Suprapubic skin (tissue), 4 donors: ENCODE results near the gene FAM53A.

Source experiments
- CTCF ChIP-seq, 2 donors: fragments of 200-600 bp in 1 of 2; fragments of 450-650 bp in 1 of 2; sonication (generic) in 1 of 2; IDR thresholded peaks; one replicate each; pipeline ENCODE4 v1.5.1; 2016 to 2019; ENCODE audit warnings: antibody characterized with exemption in 2 of 2, mild to moderate bottlenecking in 1 of 2, moderate library complexity in 1 of 2
- EP300 ChIP-seq: sonication (generic); formaldehyde crosslinking; IDR thresholded peaks from one replicate; pipeline ENCODE4 v1.6.1; 2017; ENCODE audit warnings: antibody characterized with exemption
- POLR2A ChIP-seq, 2 donors: fragments of 450-650 bp; IDR thresholded peaks; one replicate each; pipeline ENCODE4 v1.6.1; 2017; ENCODE audit warnings: antibody characterized with exemption in 2 of 2, mild to moderate bottlenecking in 2 of 2, moderate library complexity in 2 of 2
- POLR2AphosphoS5 ChIP-seq, 3 donors: sonication (generic); formaldehyde crosslinking; IDR thresholded peaks; one replicate each; pipeline ENCODE4 v1.6.1; 2017; ENCODE audit warnings: antibody characterized with exemption in 3 of 3

DNA sequence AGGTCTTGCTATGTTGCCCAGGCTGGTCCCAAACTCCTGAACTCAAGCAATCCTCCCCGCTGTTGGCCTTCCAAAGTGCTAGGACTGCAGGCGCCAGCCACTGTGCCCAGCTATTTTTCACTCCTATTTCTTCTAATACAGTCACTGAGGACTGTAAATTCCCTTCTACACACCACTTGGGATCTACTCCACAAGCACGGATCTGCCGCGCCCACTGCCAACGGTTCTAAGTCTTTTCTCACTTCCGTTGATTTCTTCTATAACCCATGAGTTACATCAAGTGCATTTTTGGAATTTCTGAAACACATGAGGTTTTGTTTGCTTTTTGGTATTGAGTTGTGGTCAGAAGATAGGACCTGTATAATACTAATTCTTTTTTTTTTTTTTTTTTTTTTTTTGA is 48.6 kb downstream of the FAM53A start:
- TF ChIP-seq CTCF (IDR thresholded peaks at IDR 0.05) (no peak), EP300 (no peak), POLR2A (IDR thresholded peaks at IDR 0.05) (no peak), POLR2AphosphoS5 (IDR thresholded peaks at IDR 0.05) (no peak)
